SK-N-SH (cell line): ENCODE measurements around the gene MAGI2. TPM values are rescaled to one million over a fixed set of nuclear protein-coding genes. Genes with fewer than 3 reads are reported as not detected.

Experiments
- CTCF ChIA-PET: fragments of 300-600, 350-600 bp; formaldehyde crosslinking; extraction: SDS; loops from one replicate; lab custom pipeline; 2021; lab: Yijun Ruan, JAX
- POLR2A ChIA-PET: fragments of 350-600 bp; sonication (Branson Sonifier 250); formaldehyde crosslinking; extraction: SDS; loops from one replicate; lab custom pipeline; 2020; ENCODE audit warnings: antibody characterized with exemption, inconsistent platforms; lab: Yijun Ruan, JAX
- DNase-seq: peaks from one replicate; pipeline ENCODE4 v3.0.0; 2012
- H2AFZ ChIP-seq: fragments of 200-600 bp; sonication (generic); 2 replicates; pipeline ENCODE4 v1.8.1; 2016; ENCODE audit warnings: antibody characterized with exemption, mild to moderate bottlenecking, low read depth
- H3F3A ChIP-seq: fragments of 200-600 bp; sonication (generic); replicated peaks from 2 replicates; pipeline ENCODE3; 2016; ENCODE audit warnings: antibody characterized with exemption, mild to moderate bottlenecking; ENCODE audit not compliant: insufficient read depth
- H3K27ac ChIP-seq, 2 experiments: fragments of 200-500 bp in 1 of 2; fragments of 200-600 bp in 1 of 2; sonication (Bioruptor generic) in 1 of 2; sonication (generic), shearing (Covaris generic) in 1 of 2; 2 replicates each; pipeline versions ENCODE4 v1.5.1 to v1.6.1; 2014 to 2016; ENCODE audit warnings: low read depth in 2 of 2, inconsistent platforms in 1 of 2, low read length in 1 of 2, mild to moderate bottlenecking in 1 of 2, mixed read lengths in 1 of 2
- H3K27me3 ChIP-seq: fragments of 200-600 bp; sonication (generic), shearing (Covaris generic); 2 replicates; pipeline ENCODE4 v1.6.1; 2016; ENCODE audit warnings: mixed run types; ENCODE audit not compliant: insufficient read depth
- H3K36me3 ChIP-seq, 2 experiments: fragments of 200-500 bp in 1 of 2; fragments of 200-600 bp in 1 of 2; sonication (Bioruptor generic) in 1 of 2; sonication (generic) in 1 of 2; replicated peaks in 1 of 2; 2 replicates each; pipeline versions ENCODE3 to v1.5.1; 2014 to 2016; ENCODE audit warnings: low read length in 1 of 2, mild to moderate bottlenecking in 1 of 2; ENCODE audit not compliant: insufficient read depth in 2 of 2, control insufficient read depth in 1 of 2
- H3K4me1 ChIP-seq, 2 experiments: fragments of 200-500 bp in 1 of 2; fragments of 200-600 bp in 1 of 2; sonication (Bioruptor generic) in 1 of 2; sonication (generic), shearing (Covaris generic) in 1 of 2; 2 replicates each; pipeline versions ENCODE4 v1.5.1 to v1.6.1; 2014 to 2016; ENCODE audit warnings: low read depth in 1 of 2, low read length in 1 of 2, mixed run types in 1 of 2; ENCODE audit not compliant: insufficient read depth in 2 of 2, control insufficient read depth in 1 of 2
- H3K4me2 ChIP-seq: fragments of 200-600 bp; sonication (generic), shearing (Covaris generic); 2 replicates; pipeline ENCODE4 v1.6.1; 2017; ENCODE audit warnings: mixed run types
- H3K4me3 ChIP-seq, 2 experiments: fragments of 200-500 bp in 1 of 2; fragments of 200-600 bp in 1 of 2; sonication (Bioruptor generic) in 1 of 2; sonication (generic), shearing (Covaris generic) in 1 of 2; 2 replicates each; pipeline versions ENCODE4 v1.5.1 to v1.8.1; 2014 to 2016; ENCODE audit warnings: low read depth in 2 of 2, inconsistent platforms in 1 of 2, low read length in 1 of 2, mild to moderate bottlenecking in 1 of 2, mixed read lengths in 1 of 2, moderate library complexity in 1 of 2
- H3K79me2 ChIP-seq: fragments of 200-600 bp; sonication (generic); 2 replicates; pipeline ENCODE4 v1.8.1; 2017; ENCODE audit warnings: mild to moderate bottlenecking; ENCODE audit not compliant: insufficient read depth
- H3K9ac ChIP-seq: fragments of 200-600 bp; sonication (generic); 2 replicates; pipeline ENCODE4 v1.6.1; 2017; ENCODE audit warnings: mixed run types
- H3K9me2 ChIP-seq: fragments of 200-600 bp; sonication (generic); 2 replicates; pipeline ENCODE4 v1.6.1; 2017; ENCODE audit warnings: mixed run types
- H3K9me3 ChIP-seq: fragments of 200-600 bp; sonication (generic); 2 replicates; pipeline ENCODE4 v1.6.1; 2017; ENCODE audit warnings: mixed run types, mild to moderate bottlenecking, moderate library complexity
- H4K20me1 ChIP-seq: fragments of 200-600 bp; sonication (generic); 2 replicates; pipeline ENCODE4 v1.6.1; 2017; ENCODE audit warnings: mild to moderate bottlenecking, mixed run types; ENCODE audit not compliant: insufficient read depth
- ELF1 ChIP-seq: IDR thresholded peaks from 2 replicates; pipeline ENCODE4 v1.4.0; 2012
- IRF3 ChIP-seq: fragments of 150-350 bp; IDR thresholded peaks from 2 replicates; pipeline ENCODE4 v1.6.1; 2016; ENCODE audit warnings: mild to moderate bottlenecking, low read depth, low read length
- MEF2A ChIP-seq: IDR thresholded peaks from 2 replicates; pipeline ENCODE4 v1.4.0; 2012; ENCODE audit warnings: low read depth, borderline replicate concordance
- NFIC ChIP-seq: IDR thresholded peaks from 2 replicates; pipeline ENCODE4 v1.4.0; 2012; ENCODE audit warnings: borderline replicate concordance
- NRF1 ChIP-seq: IDR thresholded peaks from 2 replicates; pipeline ENCODE4 v1.6.1; 2012; ENCODE audit warnings: low read depth, mild to moderate bottlenecking, low read length
- PBX3 ChIP-seq: IDR thresholded peaks from 2 replicates; pipeline ENCODE4; 2012
- RCOR1 ChIP-seq: fragments of 150-350 bp; IDR thresholded peaks from 2 replicates; pipeline ENCODE4 v1.6.1; 2017; ENCODE audit warnings: antibody characterized with exemption, low read length
- REST ChIP-seq: IDR thresholded peaks from 2 replicates; pipeline ENCODE4 v1.6.1; 2012; ENCODE audit warnings: mild to moderate bottlenecking, low read depth, low read length, moderate library complexity
- RFX5 ChIP-seq: IDR thresholded peaks from 2 replicates; pipeline ENCODE4 v1.6.1; 2012; ENCODE audit warnings: mild to moderate bottlenecking, improper control_type of control experiment, low read length
- WGBS: methylation state at CpG from one replicate; pipeline ENCODE4 v1.1.6; 2017; ENCODE audit warnings: low lambda C conversion rate; 5-methylcytosine and 5-hydroxymethylcytosine counted together
- polyA plus RNA-seq, 3 experiments: library from polyadenylated mRNA; depleted of rRNA; stranded (reverse); fragments of >200 nt; gene quantifications; 2 replicates each; pipeline ENCODE4 v1.2.3, GENCODE V29; 2012

The MAGI2 gene
- polyA plus RNA-seq, 1 of the 3 experiments (the other 2 are of a cell fraction), result 1.1 TPM

- Histone ChIP-seq H3K9me3 (no peaks in the 10 kb centered on the region; the same call in 1 of the 2 replicates), H2AFZ (no peak overlapping the region), H3K36me3 (no peaks in the 10 kb centered on the region), H3K4me2 (no peak overlapping the region), H3K4me1 (no peaks in the 10 kb centered on the region; a peak in 1 of 4 replicates), H3K9me2 (no peaks in the 10 kb centered on the region), H3F3A (no peaks in the 10 kb centered on the region), H3K4me3 (no peak overlapping the region), H3K9ac (no peak overlapping the region), H3K27ac (no peak overlapping the region), H3K79me2 (no peaks in the 10 kb centered on the region), H3K27me3 (no peaks in the 10 kb centered on the region), H4K20me1 (no peaks in the 10 kb centered on the region)
- ChIA-PET POLR2A (no interaction called here), CTCF (interaction anchor here (1.2 to 2.6 kb wide), 5 partner anchors 13 to 780 kb away, joined by 3 to 9 read pairs (median 5); no protein-coding TSS in a partner anchor)
- DNase-seq, result no peak
- TF ChIP-seq RFX5 (no peak), REST (no peak), PBX3 (no peak), IRF3 (no peak), RCOR1 (no peak)
- TF ChIP-seq, all 33 proteins: peak for 0
- 86% methylated on average over 6 of the region's 6 CpGs for WGBS
Observed at GRCh38 chr7:79268730-79269129, 184.7 kb downstream of the MAGI2 start.

- H4K20me1 ChIP-seq, result no peaks in the 10 kb centered on the region
- no peaks in the 10 kb centered on the region for H3K79me2 ChIP-seq
- H2AFZ ChIP-seq, result no peak overlapping the region
- H3K27ac ChIP-seq, result no peak overlapping the region
- no peaks in the 10 kb centered on the region for H3K9me3 ChIP-seq
- no peaks in the 10 kb centered on the region for H3K36me3 ChIP-seq
- H3K9ac ChIP-seq, result no peak overlapping the region
- H3K9me2 ChIP-seq, result no peaks in the 10 kb centered on the region
- peaks cover 0 to 2% of the 10 kb centered on the region in 2 experiments; a peak in 1 of 4 replicates for H3K4me1 ChIP-seq
- no peaks in the 10 kb centered on the region for H3K27me3 ChIP-seq
- no peak overlapping the region for H3K4me2 ChIP-seq
- no peak for TF ChIP-seq NFIC
- TF ChIP-seq MEF2A, result no peak
- no peak for TF ChIP-seq ELF1
- no peak for TF ChIP-seq NRF1
- CTCF ChIA-PET, result no interaction called here
- 92% methylated on average over 3 of the region's 3 CpGs for WGBS
- POLR2A ChIA-PET, result no interaction called here
- H3K4me3 ChIP-seq, result no peak overlapping the region
- DNase-seq, result no peak
- H3F3A ChIP-seq, result no peaks in the 10 kb centered on the region
Observed at GRCh38 chr7:79258826-79259225, 194.6 kb downstream of the MAGI2 start.
